ENCODE measurements around the gene CAND2.

The CAND2 gene

GRCh38 chr3:12807601-12808359 is 11.3 kb downstream of the CAND2 start:
- DNase-seq (ENCODE audit: low spot score): no peak

- DNase-seq (ENCODE audit: low spot score): no peak
Observed at GRCh38 chr3:12808587-12808986, 12.1 kb downstream of the CAND2 start.

- no peak for DNase-seq (ENCODE audit: low spot score)
Observed at GRCh38 chr3:12809001-12809400, 12.5 kb downstream of the CAND2 start.

GRCh38 chr3:12809435-12809834 is 13.0 kb downstream of the CAND2 start:
- DNase-seq (ENCODE audit: low spot score): no peak

GRCh38 chr3:12810013-12810780 is 13.7 kb downstream of the CAND2 start:
- peak; percentile 99 for DNase-seq (ENCODE audit: low spot score)

GRCh38 chr3:12810961-12811360 is 14.5 kb downstream of the CAND2 start:
- DNase-seq (ENCODE audit: low spot score): no peak

- DNase-seq (ENCODE audit: low spot score): no peak
Observed at GRCh38 chr3:12812812-12813211, 16.3 kb downstream of the CAND2 start.

GRCh38 chr3:12813967-12814366 is 17.5 kb downstream of the CAND2 start:
- no peak for DNase-seq (ENCODE audit: low spot score)

- DNase-seq (ENCODE audit: low spot score): no peak
Observed at GRCh38 chr3:12815078-12815477, 18.6 kb downstream of the CAND2 start.

- DNase-seq (ENCODE audit: low spot score): no peak
Observed at GRCh38 chr3:12815719-12816118, 19.2 kb downstream of the CAND2 start.

GRCh38 chr3:12816521-12817342 is 20.3 kb downstream of the CAND2 start:
- no peak for DNase-seq (ENCODE audit: low spot score)

GRCh38 chr3:12817343-12817710 is 20.8 kb downstream of the CAND2 start:
- no peak for DNase-seq (ENCODE audit: low spot score)

- no peak for DNase-seq (ENCODE audit: low spot score)
Observed at GRCh38 chr3:12818273-12818672, 21.8 kb downstream of the CAND2 start.

- DNase-seq (ENCODE audit: low spot score): no peak
Observed at GRCh38 chr3:12818773-12819172, 22.3 kb downstream of the CAND2 start.

GRCh38 chr3:12822725-12823373 is 26.4 kb downstream of the CAND2 start:
- DNase-seq (ENCODE audit: low spot score): peak; percentile 48

- no peak for DNase-seq (ENCODE audit: low spot score)
Observed at GRCh38 chr3:12824299-12824698, 27.8 kb downstream of the CAND2 start.

- no peak for DNase-seq (ENCODE audit: low spot score)
Observed at GRCh38 chr3:12825156-12825555, 28.7 kb downstream of the CAND2 start.

GRCh38 chr3:12828751-12829150 is 32.3 kb downstream of the CAND2 start:
- no peak for DNase-seq (ENCODE audit: low spot score)

GRCh38 chr3:12829404-12829803 is 32.9 kb downstream of the CAND2 start:
- DNase-seq (ENCODE audit: low spot score): no peak

GRCh38 chr3:12829886-12830784 is 33.7 kb downstream of the CAND2 start:
- no peak for DNase-seq (ENCODE audit: low spot score)

GRCh38 chr3:12830785-12831156 is 34.3 kb downstream of the CAND2 start:
- no peak for DNase-seq (ENCODE audit: low spot score)
